PC-3 (cell line): ENCODE results near the gene FGFRL1.

Experiments
- CTCF ChIP-seq: fragments of 300-600 bp; sonication (generic); conservative IDR thresholded peaks from 2 replicates; pipeline ENCODE4 v1.5.1; 2017; ENCODE audit warnings: antibody characterized with exemption, low read depth, mild to moderate bottlenecking, low read length
- EZH2 ChIP-seq: fragments of 300-600 bp; sonication (generic); IDR thresholded peaks from one replicate; pipeline ENCODE4 v1.6.1; 2017; ENCODE audit warnings: antibody characterized with exemption, mild to moderate bottlenecking, low read length; ENCODE audit not compliant: unreplicated experiment
- EZH2phosphoT487 ChIP-seq: fragments of 300-600 bp; sonication (generic); IDR thresholded peaks from 2 replicates; pipeline ENCODE4 v1.6.1; 2018; ENCODE audit warnings: mild to moderate bottlenecking, antibody characterized with exemption, low read length, borderline replicate concordance

DNA sequence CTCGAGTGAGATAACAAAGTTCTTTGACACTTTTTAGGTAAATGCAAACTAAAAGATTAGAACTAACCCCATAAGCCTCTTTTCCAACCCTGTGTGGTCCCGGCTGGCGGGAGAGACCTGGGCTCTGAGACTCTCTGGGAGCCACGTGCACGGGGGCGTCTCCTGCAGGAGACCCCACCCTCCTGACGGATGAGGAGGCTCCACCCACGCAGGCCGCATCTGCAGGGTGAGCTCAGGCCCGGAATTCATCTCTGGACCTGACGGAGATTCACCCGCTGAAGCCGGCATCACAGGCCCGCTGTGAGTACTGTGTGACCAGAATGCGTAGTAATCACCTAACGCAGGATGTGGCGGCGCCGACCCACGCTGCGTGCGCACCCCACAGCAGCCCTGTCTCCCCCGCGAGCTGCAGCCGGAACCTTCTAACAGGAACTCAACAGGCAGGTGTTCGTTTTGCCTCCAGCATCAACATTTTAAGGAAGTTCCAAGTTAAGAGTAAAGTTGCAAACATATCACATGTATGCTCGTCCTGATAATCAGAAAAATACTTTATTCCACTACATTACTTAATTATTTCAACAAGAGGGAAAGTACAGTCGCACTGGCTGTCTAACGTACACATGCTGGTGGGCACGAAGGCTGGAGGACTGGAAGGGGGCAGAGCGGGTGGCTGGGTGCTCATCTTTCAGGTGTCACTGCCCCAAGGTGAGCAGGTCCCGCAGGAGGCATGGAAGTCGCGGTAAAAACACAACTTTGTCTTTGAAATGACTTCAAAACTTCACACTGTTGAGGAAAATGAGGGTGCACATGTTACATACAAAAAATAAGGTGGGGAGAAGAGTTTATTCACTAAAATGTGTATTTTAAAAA, 44.5 kb downstream of the FGFRL1 start:
- TF ChIP-seq CTCF = no peak
- TF ChIP-seq EZH2phosphoT487 = no peak
- no peak for TF ChIP-seq EZH2
